ENCODE data around the gene KCNE5.

- TF ChIP-seq CTCF (conservative IDR thresholded peaks at IDR 0.05; ENCODE audit: low read depth, low read length) = no peak
- TF ChIP-seq EZH2 (IDR thresholded peaks at IDR 0.05; ENCODE audit: borderline replicate concordance, low read depth, low read length, poor library complexity, severe bottlenecking) = no peak
Measured at GRCh38 chrX:109585488-109585887, 39.5 kb downstream of the KCNE5 start.

All from A673 (cell line).